Measurements from ENCODE around the gene EXT2.

The EXT2 gene

DNA sequence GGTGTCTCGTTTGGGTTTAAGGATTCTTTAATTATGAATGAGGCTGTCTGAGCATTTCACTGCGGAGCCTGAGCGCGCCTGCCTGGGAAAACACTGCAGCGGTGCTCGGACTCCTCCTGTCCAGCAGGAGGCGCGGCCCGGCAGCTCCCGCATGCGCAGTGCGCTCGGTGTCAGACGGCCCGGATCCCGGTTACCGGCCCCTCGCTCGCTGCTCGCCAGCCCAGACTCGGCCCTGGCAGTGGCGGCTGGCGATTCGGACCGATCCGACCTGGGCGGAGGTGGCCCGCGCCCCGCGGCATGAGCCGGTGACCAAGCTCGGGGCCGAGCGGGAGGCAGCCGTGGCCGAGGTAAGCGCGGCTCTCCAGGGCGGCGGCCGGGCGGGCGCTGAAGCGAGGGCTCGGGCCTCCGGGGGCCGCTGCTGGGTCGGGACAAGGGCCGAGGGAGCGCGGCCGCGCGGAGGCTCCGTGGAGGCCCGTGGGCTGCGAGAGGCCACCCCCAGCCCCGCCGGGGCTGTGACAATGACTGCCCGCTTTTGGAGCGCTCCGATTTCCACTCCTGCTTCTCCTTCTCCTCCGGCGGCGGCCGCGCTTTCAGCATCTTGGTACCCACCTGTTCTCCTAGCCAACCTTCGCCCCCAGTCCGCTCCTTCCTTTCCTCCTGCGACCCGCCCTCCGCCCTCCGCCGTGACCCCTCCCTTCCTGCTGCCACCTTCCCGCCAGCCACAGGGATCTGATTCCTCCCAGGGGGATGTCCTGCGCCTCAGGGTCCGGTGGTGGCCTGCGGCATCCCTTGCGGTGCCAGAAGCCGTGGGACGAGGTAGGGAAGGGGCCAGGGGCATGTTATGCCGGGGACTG is at the start of gene EXT2:
EXT2 (plus strand) TSS at position 173 of the 854 bp plus-strand sequence. CDS start 12,035 bp downstream, outside the sequence.
- peak; percentile 70 for DNase-seq (ENCODE audit: low read depth, low spot score)

GRCh38 chr11:44046182-44046581 is 49.3 kb upstream of the EXT2 start:
- DNase-seq (ENCODE audit: low read depth, low spot score), result no peak

DNA sequence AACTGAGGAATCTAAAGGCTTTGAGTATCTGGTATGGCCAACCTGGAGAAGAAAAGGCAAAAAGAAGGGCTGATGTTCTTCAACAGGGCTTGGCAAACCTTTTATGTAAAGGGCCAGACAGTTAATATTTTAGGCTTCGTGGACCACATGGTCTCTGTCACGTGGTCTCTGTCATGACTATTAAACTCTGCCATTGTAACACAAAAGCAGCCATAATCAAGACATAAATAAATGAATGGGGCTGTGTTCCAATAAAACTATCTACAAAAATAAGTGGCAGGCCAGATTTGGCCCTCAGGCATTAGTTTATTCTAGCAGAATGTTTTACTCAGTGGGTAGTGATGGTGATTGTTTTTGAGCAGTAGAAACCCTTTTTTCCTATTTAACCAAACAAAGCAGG is 48.2 kb upstream of the EXT2 start:
- no peak for DNase-seq (ENCODE audit: low read depth, low spot score)

DNA sequence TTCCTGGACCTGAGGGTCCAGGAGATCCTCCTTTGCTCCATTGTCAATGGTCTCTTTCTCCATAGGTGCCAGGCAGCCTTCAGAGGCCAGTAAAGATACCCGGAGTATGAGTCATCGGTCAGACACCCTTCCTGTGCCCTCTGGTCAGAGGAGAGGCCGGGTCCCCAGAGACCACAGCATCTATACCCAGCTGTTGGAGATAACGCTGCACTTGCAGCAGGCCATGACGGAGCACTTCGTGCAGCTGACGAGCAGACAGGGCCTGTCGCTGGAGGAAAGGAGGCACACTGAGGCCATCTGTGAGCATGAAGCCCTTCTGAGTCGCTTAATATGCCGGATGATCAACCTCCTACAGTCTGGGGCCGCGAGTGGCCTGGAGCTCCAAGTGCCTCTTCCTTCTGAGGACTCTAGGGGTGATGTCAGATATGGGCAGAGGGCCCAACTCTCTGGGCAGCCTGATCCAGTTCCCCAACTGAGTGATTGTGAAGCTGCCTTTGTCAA is 47.5 kb upstream of the EXT2 start, which contains the start of gene ACCSL:
ACCSL (plus strand) TSS at position 51 of the 501 bp plus-strand sequence; CDS start at position 107, 56 bp downstream.
- no peak for DNase-seq (ENCODE audit: low read depth, low spot score)

DNA sequence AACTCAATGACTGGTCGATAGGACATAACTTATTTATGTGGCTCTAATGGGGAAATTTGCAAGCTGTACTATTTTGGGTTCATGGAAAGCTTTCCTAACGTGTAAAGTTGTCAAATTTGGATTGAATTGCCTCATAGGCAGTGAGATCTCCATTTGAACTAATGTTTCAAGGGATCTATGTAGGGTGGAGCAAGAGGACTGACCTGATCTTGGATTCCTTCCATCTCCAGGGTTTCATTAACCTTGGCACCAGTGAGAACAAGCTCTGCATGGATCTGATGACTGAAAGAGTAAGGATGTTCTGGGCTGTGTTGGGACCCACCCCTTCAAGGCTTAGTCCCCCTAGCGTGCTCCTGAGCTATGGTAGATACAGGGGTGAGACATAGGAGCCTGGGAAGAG is 45.6 kb upstream of the EXT2 start:
- DNase-seq (ENCODE audit: low read depth, low spot score), result no peak

GRCh38 chr11:44051171-44051570 is 44.3 kb upstream of the EXT2 start:
- DNase-seq (ENCODE audit: low read depth, low spot score), result no peak

- DNase-seq (ENCODE audit: low read depth, low spot score), result no peak
Observed at GRCh38 chr11:44057340-44057739, 38.1 kb upstream of the EXT2 start.

GRCh38 chr11:44058275-44058674 is 37.2 kb upstream of the EXT2 start:
- DNase-seq (ENCODE audit: low read depth, low spot score), result no peak

DNA sequence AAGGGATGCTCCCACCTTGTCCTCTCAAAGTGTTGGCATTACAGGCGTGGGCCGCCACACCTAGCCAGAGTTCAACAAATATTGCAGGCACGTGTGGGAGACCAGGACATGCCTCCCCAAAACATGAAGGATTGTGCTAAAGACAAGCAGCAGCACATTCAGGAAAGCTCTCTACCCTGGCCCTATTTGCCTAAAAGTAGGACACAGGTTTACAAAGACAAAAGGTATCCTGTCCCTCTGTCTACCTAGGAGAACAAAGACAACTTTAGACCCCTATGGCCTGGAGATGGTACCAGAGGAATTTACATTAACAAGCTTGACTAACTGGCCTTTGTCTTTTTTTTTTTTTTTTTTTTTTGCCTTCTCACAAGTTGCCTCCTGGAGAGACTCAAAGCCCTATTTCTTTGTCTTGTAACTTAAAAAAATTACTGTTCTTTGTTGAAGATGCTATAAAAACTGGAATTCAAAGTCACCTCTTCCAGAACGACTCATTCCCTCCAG is 30.3 kb upstream of the EXT2 start:
- no peak for DNase-seq (ENCODE audit: low read depth, low spot score)

GRCh38 chr11:44065841-44066731 is 29.4 kb upstream of the EXT2 start, which contains the start of gene ACCS:
Gene ACCS, plus strand, starts transcription at chr11:44066270. Its CDS starts 1,358 bp downstream, at chr11:44067628.
- peak; percentile 77 for DNase-seq (ENCODE audit: low read depth, low spot score)

- DNase-seq (ENCODE audit: low read depth, low spot score), result no peak
Observed at GRCh38 chr11:44066732-44067141, 28.7 kb upstream of the EXT2 start.

DNA sequence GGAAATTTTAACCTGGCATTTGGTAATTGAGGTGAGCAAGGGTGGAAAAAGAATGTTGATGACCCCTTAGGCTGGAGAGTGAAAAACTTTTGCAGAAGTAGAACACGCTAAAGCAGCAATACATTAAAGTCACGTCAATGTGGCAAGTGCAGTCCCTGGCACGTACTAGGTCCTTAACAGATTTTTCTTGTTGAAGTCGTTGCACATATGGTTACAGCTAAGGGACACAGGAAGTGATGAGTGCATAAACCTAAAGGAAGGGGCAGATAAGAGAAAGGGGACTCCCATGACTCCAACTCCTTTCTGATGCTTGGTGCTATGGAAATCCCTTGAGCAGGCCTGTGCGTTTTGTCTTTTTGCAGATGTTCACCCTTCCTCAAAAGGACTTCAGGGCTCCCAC is 28.2 kb upstream of the EXT2 start:
- DNase-seq (ENCODE audit: low read depth, low spot score), result no peak

GRCh38 chr11:44068180-44068579 is 27.3 kb upstream of the EXT2 start:
- DNase-seq (ENCODE audit: low read depth, low spot score), result no peak

- no peak for DNase-seq (ENCODE audit: low read depth, low spot score)
Observed at GRCh38 chr11:44071157-44071556, 24.3 kb upstream of the EXT2 start.

GRCh38 chr11:44072757-44073658 is 22.5 kb upstream of the EXT2 start:
- DNase-seq (ENCODE audit: low read depth, low spot score), result no peak

DNA sequence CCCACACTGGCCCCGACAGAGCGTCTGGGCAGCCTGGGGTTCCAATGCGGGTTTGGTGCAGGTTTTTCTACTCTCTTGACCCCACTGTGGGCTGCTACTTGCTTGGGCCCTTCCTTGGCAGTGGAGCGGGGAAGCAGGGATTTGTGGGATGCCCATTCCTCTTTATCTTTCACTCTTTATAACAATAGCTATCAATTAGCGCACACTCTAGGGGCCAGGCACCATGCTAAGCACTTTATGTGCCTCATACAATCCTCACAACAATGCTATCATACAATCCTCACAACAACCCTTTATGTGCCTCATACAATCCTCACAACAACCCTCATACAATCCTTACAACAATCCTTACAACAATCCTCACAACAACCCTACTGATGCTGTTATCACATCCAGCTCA is 16.7 kb upstream of the EXT2 start:
- DNase-seq (ENCODE audit: low read depth, low spot score), result no peak

DNA sequence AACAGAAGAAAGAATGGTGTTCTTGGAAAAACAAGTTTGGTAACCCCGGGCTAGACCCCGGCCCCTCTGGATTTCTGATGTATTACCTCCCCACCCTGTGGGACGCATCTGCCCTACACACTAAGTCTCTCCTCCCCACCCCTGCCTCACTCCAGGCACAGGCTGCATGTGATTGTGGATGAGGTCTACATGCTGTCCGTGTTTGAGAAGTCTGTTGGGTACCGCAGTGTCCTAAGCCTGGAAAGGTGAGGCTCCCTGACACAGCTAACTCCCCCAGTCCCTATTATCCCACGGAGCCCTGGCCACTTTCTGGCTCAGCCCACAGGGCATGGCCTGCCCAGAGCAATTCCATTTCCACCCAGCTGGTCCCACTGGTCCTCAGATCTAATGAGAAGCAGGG is 16.1 kb upstream of the EXT2 start:
- DNase-seq (ENCODE audit: low read depth, low spot score), result no peak

DNA sequence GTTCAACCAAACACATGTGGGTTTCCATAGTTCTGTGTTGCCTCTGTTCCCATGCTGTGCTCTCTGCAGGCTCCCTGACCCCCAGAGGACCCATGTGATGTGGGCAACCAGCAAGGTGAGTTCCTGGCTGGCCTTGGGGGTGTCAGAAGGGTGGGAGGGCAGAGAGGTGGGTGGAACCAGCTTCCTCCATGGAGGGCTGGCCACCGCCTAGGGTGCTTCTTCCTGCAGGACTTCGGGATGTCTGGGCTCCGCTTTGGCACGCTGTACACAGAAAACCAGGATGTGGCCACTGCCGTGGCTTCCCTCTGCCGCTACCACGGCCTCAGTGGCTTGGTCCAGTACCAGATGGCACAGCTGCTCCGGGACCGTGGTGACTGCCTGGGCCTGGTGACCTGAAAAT is 14.5 kb upstream of the EXT2 start:
- DNase-seq (ENCODE audit: low read depth, low spot score), result no peak

DNA sequence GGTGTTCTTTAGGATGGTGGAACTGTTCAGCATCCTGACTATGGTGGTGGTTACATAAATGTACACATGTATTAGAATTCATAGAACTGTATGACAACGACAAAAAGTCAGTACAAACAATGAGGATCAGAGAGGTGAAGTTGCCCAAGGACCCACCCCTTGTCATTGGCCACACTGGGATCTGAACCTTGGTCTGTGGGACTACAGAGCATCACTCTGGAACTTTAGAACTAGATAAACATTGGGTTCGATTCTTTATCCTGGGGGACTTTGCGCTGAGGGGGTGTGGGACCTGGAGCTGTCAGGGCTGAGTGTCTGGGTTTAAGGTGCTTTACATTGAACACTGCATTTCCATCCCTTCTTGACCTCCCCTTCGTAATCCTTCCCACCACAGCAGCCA is 12.8 kb upstream of the EXT2 start:
- no peak for DNase-seq (ENCODE audit: low read depth, low spot score)

DNA sequence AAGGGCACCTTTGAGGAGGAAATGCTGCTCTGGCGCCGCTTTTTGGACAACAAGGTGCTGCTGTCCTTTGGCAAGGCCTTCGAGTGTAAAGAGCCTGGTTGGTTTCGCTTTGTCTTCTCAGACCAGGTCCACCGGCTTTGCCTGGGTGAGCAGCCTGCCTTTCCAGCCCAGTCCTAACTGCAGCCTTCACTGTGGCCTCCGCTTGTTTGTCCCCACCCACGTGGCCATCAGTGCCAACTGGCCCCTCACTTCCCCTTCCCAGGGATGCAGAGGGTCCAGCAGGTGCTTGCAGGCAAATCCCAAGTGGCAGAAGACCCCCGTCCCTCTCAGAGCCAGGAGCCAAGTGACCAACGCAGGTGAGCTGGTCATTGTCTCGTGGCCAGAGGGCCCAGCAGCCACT is 12.0 kb upstream of the EXT2 start:
- no peak for DNase-seq (ENCODE audit: low read depth, low spot score)

- DNase-seq (ENCODE audit: low read depth, low spot score), result no peak
Observed at GRCh38 chr11:44083906-44084305, 11.6 kb upstream of the EXT2 start.
